HCT116 (cell line): ENCODE measurements around the gene TP53AIP1.

ENCODE experiments used
- EGR1 ChIP-seq: IDR thresholded peaks from 2 replicates; pipeline ENCODE4 v1.6.1; 2012; ENCODE audit warnings: low read depth
- EZH2 ChIP-seq: fragments of 200-600 bp; sonication (generic); IDR thresholded peaks from 2 replicates; pipeline ENCODE4 v1.6.1; 2017; ENCODE audit warnings: antibody characterized with exemption, mixed run types
- RAD21 ChIP-seq: IDR thresholded peaks from 2 replicates; pipeline ENCODE4 v1.6.1; 2012; ENCODE audit warnings: low read depth, mild to moderate bottlenecking
- ZNF274 ChIP-seq: fragments of 200-500 bp; sonication (Bioruptor generic); IDR thresholded peaks from 2 replicates; pipeline ENCODE4 v1.6.1; 2014; ENCODE audit warnings: mild to moderate bottlenecking, low read depth, low read length, inconsistent platforms
- TF ChIP-seq, protein P1 (sequence below), 3 experiments: fragments of 200-600 bp in 1 of 3; sonication (generic) in 1 of 3; IDR thresholded peaks in 2 of 3; conservative IDR thresholded peaks in 1 of 3; 2 replicates each; pipeline ENCODE4 v1.5.1; 2012 to 2017; ENCODE audit warnings: low read depth in 2 of 3, low read length in 2 of 3, antibody characterized with exemption in 1 of 3, borderline replicate concordance in 1 of 3, control low read depth in 1 of 3, mild to moderate bottlenecking in 1 of 3, mixed read lengths in 1 of 3, mixed run types in 1 of 3, moderate library complexity in 1 of 3; ENCODE audit not compliant: insufficient read depth in 1 of 3

DNA sequence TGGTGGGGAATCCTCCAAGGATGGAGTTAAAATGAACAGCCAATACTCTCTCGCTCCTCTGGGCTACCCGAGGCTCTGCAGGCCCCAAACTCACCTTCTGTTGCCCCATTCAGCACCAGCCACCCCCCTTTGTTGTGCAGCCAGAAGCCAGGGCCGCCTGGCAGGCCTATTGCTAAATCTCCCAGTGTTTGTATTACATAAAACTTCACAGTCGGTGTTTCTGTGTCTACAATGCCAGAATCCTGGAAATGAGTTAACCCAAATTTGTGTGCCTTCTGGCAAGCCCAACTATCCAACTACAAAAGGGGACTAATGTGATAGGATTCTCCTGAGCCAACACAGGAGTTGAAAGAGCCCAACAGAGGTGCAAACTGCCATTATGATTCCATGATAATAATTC is 42.2 kb downstream of the TP53AIP1 start:
- TF ChIP-seq, protein P1, sequence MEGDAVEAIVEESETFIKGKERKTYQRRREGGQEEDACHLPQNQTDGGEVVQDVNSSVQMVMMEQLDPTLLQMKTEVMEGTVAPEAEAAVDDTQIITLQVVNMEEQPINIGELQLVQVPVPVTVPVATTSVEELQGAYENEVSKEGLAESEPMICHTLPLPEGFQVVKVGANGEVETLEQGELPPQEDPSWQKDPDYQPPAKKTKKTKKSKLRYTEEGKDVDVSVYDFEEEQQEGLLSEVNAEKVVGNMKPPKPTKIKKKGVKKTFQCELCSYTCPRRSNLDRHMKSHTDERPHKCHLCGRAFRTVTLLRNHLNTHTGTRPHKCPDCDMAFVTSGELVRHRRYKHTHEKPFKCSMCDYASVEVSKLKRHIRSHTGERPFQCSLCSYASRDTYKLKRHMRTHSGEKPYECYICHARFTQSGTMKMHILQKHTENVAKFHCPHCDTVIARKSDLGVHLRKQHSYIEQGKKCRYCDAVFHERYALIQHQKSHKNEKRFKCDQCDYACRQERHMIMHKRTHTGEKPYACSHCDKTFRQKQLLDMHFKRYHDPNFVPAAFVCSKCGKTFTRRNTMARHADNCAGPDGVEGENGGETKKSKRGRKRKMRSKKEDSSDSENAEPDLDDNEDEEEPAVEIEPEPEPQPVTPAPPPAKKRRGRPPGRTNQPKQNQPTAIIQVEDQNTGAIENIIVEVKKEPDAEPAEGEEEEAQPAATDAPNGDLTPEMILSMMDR (IDR thresholded peaks at IDR 0.05 in 2 of 3, conservative IDR thresholded peaks at IDR 0.05 in 1 of 3; ENCODE audit: borderline replicate concordance in 1 of 3, insufficient read depth in 1 of 3, low read depth in 2 of 3, low read length in 2 of 3): no peak
- no peak for TF ChIP-seq EGR1
- no peak for TF ChIP-seq ZNF274
- TF ChIP-seq EZH2: no peak
- TF ChIP-seq RAD21: no peak
